COLO829 (cell line): ENCODE results near the gene SPEM1.

Source experiments
- DNase-seq: peaks from one replicate; pipeline ENCODE4 v3.0.0; 2012; ENCODE audit warnings: low spot score

SPEM1 gene

DNA sequence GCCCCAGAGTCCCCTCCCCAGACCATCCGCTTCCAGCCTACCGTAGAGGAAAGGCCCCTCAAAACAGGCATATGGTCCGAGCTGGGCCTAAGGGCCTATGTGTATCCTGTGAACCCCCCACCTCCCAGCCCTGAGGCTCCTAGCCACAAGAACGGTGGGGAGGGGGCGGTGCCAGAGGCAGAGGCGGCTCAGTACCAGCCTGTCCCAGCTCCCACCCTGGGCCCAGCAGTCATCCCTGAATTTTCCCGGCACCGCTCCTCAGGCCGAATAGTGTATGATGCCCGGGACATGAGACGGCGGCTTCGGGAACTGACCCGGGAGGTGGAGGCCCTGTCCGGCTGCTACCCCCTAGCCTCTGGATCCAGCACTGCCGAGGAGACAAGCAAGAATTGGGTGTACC is 1.1 kb downstream of the SPEM1 start:
- DNase-seq = no peak

GRCh38 chr17:7423679-7424078 is 3.6 kb downstream of the SPEM1 start:
- no peak for DNase-seq

DNA sequence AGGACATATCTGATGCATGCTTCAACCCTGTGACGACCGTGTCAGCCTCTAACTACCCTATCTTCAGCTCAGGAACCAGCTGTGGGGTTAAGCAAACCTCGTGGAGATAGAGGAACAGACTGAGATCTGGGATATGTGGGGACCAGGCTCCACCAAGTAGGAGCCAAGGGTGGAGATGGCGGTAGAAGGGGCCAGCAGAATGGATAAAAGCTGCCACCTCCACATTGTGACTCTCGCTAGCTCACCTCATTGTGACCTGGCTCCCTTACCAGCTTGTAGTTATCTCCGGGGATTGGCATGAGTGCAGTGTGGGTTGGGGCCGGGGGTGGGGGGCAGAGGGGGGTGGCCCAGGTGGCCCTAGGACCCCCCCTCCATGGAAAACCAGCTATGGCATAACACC is 5.2 kb downstream of the SPEM1 start, which contains the start of gene SPEM2:
SPEM2 (plus strand) TSS at position 301 of the 400 bp plus-strand sequence; CDS start at position 374, 73 bp downstream.
- DNase-seq = no peak

DNA sequence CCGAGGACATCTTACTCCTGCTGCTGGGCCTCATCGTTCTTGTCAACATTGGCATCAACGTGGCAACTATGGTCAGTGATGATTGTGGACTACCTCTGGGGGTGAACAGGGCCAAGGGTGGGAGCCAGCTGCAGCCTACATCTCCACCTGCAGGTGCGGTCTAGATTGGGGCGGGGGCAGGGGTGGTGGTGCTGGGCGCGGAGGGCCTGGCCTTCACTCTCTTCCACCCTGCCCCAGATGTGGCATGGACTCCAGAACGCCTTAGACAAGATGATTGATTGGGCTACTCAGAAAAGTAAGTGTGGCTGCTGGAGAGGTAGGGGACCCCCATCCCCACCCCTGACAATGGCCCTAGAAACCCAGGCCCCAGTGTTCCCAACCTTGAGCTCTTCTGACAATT is 5.6 kb downstream of the SPEM1 start:
- DNase-seq = no peak

DNA sequence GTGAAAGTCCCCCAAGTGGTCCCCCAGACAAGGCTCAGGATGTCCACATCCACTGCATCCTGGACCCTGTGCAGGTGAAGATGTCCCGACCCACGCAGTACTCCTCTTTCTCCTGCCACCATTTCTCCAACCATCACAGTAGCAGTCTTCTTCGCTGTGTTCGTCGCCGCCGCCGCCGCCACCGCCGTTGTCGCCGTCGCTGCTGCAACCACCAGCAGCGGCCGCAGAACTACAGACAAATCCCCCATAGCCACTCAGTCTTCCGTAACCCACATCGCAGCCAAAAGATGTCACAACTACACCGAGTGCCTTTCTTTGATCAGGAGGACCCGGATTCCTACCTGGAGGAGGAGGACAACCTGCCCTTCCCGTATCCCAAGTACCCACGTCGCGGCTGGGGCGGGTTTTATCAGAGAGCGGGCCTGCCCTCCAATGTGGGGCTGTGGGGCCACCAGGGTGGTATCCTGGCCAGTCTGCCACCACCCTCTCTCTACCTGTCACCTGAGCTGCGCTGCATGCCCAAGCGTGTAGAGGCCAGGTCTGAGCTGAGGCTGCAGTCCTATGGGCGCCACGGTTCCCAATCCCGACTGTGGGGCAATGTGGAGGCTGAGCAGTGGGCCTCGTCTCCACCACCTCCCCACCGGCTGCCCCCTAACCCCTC is 6.2 kb downstream of the SPEM1 start:
- no peak for DNase-seq

GRCh38 chr17:7426896-7427489 is 6.9 kb downstream of the SPEM1 start:
- DNase-seq = no peak

- DNase-seq = no peak
Measured at GRCh38 chr17:7427549-7427948, 7.4 kb downstream of the SPEM1 start.

GRCh38 chr17:7428557-7428956 is 8.4 kb downstream of the SPEM1 start, which contains the start of gene SPEM3:
SPEM3 (plus strand) TSS chr17:7428857; CDS start chr17:7428903, 46 bp downstream.
- DNase-seq = no peak

DNA sequence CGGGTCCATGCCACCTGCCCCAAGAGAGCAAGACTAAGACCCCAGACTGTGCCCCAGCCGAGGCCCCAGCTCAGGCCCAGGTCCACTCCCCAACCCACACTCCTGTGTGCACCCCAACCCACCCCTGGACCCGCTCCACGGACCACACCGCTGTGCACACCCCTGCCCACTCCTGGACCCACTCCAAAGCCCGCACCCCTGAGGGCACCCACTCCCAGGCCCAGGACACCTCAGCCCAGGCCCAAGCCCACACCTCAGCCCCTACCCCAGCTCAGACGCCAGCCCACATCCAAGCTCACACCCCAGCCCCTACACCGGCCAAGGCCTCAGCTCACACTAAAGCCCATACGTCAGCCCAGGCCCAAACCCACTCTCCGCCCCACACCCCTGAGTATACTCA is 9.6 kb downstream of the SPEM1 start:
- no peak for DNase-seq

DNA sequence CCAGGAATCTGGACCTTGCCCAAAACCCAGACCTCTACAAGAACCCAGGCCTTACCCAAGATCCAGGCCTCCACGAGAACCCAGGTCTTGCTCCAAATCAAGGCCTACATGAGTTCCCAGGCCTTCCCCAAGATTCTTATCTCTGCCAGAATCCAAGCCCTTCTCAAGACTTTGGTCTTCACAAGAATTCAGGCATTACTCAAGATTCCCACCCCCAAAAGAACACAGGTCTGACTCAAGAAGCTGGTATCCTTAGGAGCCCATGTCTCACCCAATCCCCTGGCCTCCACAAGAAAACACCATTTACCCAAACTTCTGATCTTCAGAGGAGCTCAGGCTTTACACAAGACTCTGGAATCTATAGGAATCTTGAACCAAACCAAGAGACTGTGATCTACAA is 11.1 kb downstream of the SPEM1 start:
- no peak for DNase-seq

DNA sequence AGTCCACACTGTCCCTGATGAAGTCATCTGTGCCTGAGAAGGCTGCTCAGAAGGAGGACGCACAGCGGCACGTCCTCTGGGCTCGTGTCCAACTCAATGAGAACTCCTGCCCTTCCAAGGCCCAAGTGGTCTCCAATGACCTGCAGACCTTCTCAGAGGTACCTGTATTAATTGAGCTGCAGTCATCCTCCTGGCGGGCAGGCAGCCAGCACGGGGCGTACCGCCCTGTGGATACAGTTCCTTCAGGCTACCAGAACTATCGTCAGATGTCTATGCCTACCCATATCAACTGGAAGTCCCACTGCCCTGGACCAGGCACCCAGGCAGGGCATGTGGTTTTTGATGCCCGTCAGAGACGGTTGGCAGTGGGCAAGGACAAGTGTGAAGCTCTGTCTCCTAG is 12.2 kb downstream of the SPEM1 start:
- DNase-seq = no peak

DNA sequence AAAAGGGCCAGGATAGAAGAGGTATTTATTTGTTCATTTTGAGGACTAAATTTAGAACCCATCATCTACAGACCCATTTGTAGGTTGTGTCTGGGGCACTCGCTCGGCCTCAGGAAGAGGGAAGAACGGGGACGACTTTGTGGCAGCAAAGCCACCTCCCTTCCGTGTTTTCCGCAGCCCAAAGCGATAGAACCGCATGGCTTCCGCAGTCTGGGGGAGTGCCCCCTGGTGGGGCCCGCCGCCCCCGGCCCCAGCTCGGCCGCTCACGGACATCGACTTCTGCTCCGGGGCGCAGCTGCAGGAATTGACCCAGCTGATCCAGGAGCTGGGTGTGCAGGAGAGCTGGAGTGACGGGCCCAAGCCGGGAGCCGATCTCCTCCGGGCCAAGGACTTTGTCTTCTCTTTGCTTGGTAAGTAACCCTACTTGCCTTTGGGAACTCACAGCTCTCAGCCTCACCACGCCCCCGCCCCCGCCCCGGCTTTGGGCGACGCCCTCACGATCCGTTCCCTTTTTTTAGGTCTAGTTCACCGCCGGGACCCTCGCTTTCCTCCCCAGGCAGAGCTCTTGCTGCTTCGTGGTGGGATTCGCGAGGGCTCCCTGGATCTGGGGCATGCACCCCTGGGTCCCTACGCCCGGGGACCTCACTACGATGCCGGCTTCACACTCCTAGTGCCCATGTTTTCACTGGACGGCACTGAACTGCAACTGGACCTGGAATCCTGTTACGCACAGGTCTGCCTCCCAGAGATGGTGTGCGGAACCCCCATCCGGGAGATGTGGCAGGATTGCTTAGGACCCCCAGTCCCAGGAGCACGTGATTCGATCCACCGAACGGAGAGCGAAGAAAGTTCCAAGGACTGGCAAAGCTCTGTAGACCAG is 15.8 kb downstream of the SPEM1 start:
- DNase-seq = no peak

DNA sequence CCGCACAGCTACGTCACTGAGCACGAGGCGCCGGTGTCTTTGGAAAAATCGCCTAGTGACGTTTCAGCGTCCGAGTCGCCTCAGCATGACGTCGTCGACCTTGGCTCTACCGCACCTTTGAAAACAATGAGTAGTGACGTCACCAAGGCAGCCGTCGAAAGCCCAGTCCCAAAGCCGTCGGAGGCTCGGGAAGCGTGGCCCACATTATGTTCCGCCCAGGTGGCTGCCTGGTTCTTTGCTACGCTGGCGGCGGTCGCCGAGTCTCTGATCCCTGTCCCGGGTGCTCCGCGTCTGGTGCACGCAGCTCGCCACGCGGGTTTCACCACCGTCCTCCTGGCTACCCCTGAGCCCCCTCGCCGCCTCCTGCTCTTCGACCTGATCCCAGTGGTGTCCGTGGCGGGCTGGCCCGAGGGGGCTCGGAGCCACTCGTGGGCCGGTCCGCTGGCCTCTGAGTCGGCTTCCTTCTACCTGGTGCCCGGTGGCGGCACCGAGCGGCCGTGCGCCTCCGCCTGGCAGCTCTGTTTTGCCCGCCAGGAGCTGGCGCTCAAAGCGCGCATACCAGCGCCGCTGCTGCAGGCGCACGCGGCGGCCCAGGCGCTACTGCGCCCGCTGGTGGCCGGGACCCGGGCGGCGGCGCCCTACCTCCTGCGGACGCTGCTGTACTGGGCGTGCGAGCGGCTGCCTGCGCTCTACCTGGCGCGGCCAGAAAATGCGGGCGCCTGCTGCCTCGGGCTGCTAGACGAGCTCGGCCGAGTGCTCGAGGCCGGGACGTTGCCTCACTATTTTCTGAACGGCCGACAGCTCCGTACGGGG is 16.6 kb downstream of the SPEM1 start:
- peak; percentile 29 for DNase-seq

DNA sequence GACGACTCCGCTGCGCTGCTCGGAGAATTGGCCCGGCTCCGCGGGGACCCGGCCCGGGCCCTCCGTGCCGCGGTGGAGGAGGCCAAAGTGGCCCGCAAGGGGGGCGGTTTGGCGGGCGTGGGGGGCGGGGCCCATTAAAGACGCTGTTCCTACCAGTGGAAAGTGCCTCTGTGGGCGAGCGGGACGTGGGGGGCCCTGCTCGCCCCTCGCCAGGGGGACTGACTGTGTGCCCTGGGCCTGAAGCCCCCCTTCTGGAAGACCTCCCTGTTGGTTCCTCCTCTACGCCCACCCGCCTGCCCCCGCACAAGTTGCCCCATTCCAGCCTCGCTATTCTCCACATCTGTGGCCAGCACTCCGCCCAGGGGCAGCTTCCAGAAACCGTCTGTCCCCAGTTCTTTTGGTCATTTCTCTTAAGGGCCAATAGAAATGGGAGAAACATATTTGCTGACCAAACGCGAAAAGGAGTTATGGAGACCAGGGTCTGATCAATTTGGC is 17.3 kb downstream of the SPEM1 start:
- no peak for DNase-seq

DNA sequence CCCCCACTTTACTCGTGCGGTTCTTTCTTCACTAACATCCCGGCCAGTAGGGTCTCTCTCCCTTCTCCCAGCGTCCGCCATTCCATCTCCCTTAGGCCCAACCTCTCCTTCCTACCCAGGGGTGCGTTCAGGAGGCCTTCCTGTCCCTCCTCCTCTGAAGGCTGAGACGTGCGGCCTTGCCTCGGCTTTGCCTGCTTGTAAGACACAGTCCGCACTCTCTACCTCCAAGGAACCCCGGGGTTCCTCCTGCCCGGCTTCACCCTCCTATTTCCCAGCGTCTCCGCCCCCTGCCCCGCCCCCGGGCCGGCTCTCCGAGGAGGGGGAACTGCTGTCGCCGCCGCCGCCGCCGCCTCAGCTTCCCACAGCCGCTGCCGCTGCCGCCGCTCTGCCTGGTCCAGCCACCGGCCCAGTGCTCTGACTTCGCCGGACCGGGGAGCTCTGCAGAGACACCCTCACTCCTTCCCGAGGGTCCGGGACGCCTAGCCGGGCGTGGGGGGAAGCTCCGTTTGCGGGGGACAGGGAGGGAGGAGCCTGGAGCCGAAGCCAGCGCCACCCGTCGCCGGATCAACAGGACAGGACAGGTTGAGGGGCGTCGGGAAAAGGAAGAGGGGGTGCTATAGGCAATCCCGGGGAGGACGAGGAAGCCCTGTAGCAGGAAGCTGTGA is 18.0 kb downstream of the SPEM1 start:
- DNase-seq = no peak

DNA sequence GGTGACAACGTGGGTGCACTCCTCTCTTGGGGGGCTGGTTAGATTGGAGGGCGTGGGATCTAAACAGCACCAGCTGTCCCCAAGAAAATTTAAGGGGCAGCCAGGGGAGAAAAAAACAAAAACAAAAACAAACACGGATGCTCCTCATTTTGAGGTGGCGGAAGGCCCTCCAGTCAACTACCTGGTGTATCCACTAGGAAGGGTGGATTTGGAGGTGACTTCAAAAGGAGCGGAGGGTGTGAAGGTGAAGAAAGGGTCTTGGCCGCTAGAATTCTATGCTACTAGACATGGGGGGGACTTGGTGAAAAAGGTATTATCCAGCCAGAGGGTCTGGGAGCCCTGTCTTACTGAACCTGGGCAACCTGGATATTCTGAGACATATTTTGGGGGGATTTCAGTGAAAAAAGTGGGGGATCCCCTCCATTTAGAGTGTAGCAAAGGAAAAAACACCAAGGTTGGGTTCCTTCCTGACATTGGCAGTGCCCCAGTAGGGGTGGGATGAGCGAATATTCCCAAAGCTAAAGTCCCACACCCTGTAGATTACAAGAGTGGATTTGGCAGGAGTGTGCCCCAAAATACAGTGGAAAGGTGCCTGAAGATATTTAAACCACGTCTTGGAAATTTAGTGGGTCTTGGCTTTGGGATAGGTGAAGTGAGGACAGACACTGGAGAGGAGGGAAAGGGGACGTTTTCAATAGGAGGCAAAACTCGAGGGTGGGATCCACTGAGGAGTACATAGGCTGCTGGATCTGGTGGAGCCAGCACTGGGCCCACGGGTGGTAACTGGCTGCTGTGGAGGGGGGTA is 18.7 kb downstream of the SPEM1 start:
- no peak for DNase-seq

DNA sequence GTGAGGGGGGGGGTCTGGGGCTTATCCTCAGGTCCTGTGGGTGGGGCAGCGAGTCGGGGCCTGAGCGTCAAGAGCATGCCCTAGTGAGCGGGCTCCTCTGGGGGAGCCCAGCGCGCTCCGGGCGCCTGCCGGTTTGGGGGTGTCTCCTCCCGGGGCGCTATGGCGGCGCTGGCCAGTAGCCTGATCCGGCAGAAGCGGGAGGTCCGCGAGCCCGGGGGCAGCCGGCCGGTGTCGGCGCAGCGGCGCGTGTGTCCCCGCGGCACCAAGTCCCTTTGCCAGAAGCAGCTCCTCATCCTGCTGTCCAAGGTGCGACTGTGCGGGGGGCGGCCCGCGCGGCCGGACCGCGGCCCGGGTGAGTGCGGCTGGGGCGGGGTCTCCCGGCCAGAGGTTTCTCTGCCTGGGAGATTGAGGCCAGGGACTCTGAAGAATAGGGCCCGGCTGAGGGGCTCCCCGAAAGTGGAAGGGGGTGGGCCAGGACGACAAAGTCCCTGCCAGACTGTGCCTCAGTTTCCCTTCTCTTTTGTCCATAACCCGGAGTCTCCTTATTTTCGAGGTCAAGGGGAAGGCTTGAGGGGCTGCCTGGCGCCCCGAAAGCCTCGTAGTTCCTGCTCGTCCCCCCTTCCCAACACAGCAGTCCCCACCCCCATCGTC is 19.5 kb downstream of the SPEM1 start, which contains the start of gene FGF11:
FGF11 (plus strand) TSS at position 51 of the 651 bp plus-strand sequence; CDS start at position 160, 109 bp downstream.
- no peak for DNase-seq

GRCh38 chr17:7440113-7440833 is 20.1 kb downstream of the SPEM1 start:
- DNase-seq = no peak

GRCh38 chr17:7440834-7441195 is 20.7 kb downstream of the SPEM1 start:
- no peak for DNase-seq
